Left ventricle myocardium inferior (tissue), 1 donor: ENCODE measurements around the gene NELFCD. TPM values are rescaled to one million over a fixed set of nuclear protein-coding genes. Genes with fewer than 3 reads are reported as not detected.

ENCODE experiments used
- DNase-seq: peaks from one replicate; pipeline ENCODE4 v3.0.0-alpha.2; 2020
- H3K27ac ChIP-seq: fragments of 200-600 bp; replicated peaks from 2 replicates; pipeline ENCODE4 v1.8.0; 2021
- H3K27me3 ChIP-seq: fragments of 200-600 bp; 2 replicates; pipeline ENCODE4 v1.8.0; 2021; ENCODE audit warnings: low read depth
- H3K36me3 ChIP-seq: fragments of 200-600 bp; 2 replicates; pipeline ENCODE4 v1.8.0; 2021
- H3K4me1 ChIP-seq: fragments of 200-600 bp; 2 replicates; pipeline ENCODE4 v1.8.0; 2021
- H3K4me3 ChIP-seq: fragments of 200-600 bp; 2 replicates; pipeline ENCODE4 v1.8.0; 2021; ENCODE audit warnings: mild to moderate bottlenecking, moderate library complexity
- H3K9me3 ChIP-seq: fragments of 200-600 bp; replicated peaks from 2 replicates; pipeline ENCODE4 v1.8.0; 2021
- CTCF ChIP-seq: fragments of 200-600 bp; IDR thresholded peaks from 2 replicates; pipeline ENCODE4 v1.8.0; 2021; ENCODE audit warnings: antibody characterized with exemption, mild to moderate bottlenecking, borderline replicate concordance
- intact Hi-C: fragments of 100-400 bp; cut with micrococcal nuclease; formaldehyde crosslinking; loops from one replicate; pipeline ENCODE4 v1.11.0; 2022
- total RNA-seq: library from RNA; stranded (reverse); fragmentation: NEBNext Ultra II Directional; extraction: Animal tissue kit (Norgen Biotek cat#: 25700); gene quantifications from one replicate; pipeline ENCODE4 v1.2.1, GENCODE V29; 2021
- donor health status: DM: no; HTN: yes; CAD: no; lungs with severe emphysema.

The NELFCD gene
- total RNA-seq, 1 donor from 2014 or later: 30.4 TPM

GRCh38 chr20:58986968-58987517 is 6.0 kb downstream of the NELFCD start:
- TF ChIP-seq CTCF: no peak
- intact Hi-C loops: loop anchor here (10.0 kb wide), 1 partner anchor 82 kb away; no protein-coding TSS in a partner anchor
- H3K27me3 ChIP-seq: no peaks in the 10 kb centered on the region
- H3K9me3 ChIP-seq: no peaks in the 10 kb centered on the region
- H3K36me3 ChIP-seq: peaks cover 61% of the 10 kb centered on the region
- peaks cover 51% of the 10 kb centered on the region for H3K4me1 ChIP-seq
- H3K4me3 ChIP-seq: no peak overlapping the region
- H3K27ac ChIP-seq: no peak overlapping the region
- no peak for DNase-seq

- H3K27me3 ChIP-seq: no peaks in the 10 kb centered on the region
- no peaks in the 10 kb centered on the region for H3K9me3 ChIP-seq
- no peak overlapping the region for H3K4me3 ChIP-seq
- TF ChIP-seq CTCF: no peak
- peaks cover 45% of the 10 kb centered on the region for H3K4me1 ChIP-seq
- DNase-seq: no peak
- no peak overlapping the region for H3K27ac ChIP-seq
- peaks cover 70% of the 10 kb centered on the region for H3K36me3 ChIP-seq
- intact Hi-C loops: loop anchor here (10.0 kb wide), 1 partner anchor 83 kb away; no protein-coding TSS in a partner anchor
Measured at GRCh38 chr20:58987790-58988564, 6.9 kb downstream of the NELFCD start.

- H3K9me3 ChIP-seq: no peaks in the 10 kb centered on the region
- no peaks in the 10 kb centered on the region for H3K27me3 ChIP-seq
- no peak for DNase-seq
- peaks cover 75% of the 10 kb centered on the region for H3K36me3 ChIP-seq
- intact Hi-C loops: loop anchor here (10.0 kb wide), 1 partner anchor 84 kb away; no protein-coding TSS in a partner anchor
- H3K27ac ChIP-seq: no peak overlapping the region
- no peak for TF ChIP-seq CTCF
- H3K4me3 ChIP-seq: no peak overlapping the region
- H3K4me1 ChIP-seq: peaks cover 45% of the 10 kb centered on the region
Measured at GRCh38 chr20:58988565-58988882, 7.5 kb downstream of the NELFCD start.

GRCh38 chr20:58989196-58989595 is 8.1 kb downstream of the NELFCD start:
- intact Hi-C loops: loop anchor here (10.0 kb wide), 1 partner anchor 84 kb away; no protein-coding TSS in a partner anchor
- Histone ChIP-seq H3K27me3 (no peaks in the 10 kb centered on the region), H3K4me1 (peaks cover 44% of the 10 kb centered on the region), H3K27ac (no peak overlapping the region), H3K4me3 (no peak overlapping the region), H3K9me3 (no peaks in the 10 kb centered on the region), H3K36me3 (peaks cover 82% of the 10 kb centered on the region)
- TF ChIP-seq CTCF: no peak
- no peak for DNase-seq

GRCh38 chr20:58990651-58991445 is 9.8 kb downstream of the NELFCD start:
- no peak overlapping the region for H3K27ac ChIP-seq
- H3K36me3 ChIP-seq: peaks cover 99% of the 10 kb centered on the region
- intact Hi-C loops: no loop called here
- no peak for TF ChIP-seq CTCF
- H3K27me3 ChIP-seq: no peaks in the 10 kb centered on the region
- H3K4me3 ChIP-seq: no peak overlapping the region
- H3K9me3 ChIP-seq: no peaks in the 10 kb centered on the region
- no peak for DNase-seq
- peaks cover 43% of the 10 kb centered on the region for H3K4me1 ChIP-seq
